ENCODE measurements around the gene SCGB1C1.

DNA sequence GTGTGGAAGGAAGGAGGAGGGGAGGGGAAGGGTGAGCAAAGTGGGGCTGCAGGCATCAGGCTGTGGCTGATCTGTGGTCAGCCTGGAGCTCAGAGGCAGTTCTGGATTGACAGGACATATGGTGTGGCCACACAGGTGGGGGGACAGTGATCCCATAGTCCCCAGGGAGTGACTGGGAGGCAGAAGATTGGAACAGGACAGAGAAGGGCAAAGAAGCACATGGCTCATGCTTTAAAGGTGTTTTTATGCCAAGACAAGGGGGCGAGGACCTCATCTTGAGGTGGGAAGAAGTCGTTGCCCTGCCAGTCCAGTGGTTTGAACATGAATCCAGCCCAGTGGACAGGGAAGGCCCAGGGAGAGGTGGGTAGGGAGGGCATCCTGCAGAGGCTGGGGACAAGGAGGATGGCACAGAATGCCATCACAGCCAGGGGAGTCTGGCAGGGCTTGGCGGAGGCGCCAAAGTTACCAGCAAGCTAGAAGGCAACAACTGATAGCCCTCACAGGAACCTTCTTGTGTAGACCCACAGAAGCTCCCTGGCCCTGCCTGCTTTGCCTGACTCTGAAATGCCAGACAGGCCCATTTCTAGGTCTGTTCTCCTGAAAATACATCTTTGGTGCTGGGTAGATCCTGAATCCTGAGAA, 11.2 kb downstream of the SCGB1C1 start:
- TF ChIP-seq, protein P1, sequence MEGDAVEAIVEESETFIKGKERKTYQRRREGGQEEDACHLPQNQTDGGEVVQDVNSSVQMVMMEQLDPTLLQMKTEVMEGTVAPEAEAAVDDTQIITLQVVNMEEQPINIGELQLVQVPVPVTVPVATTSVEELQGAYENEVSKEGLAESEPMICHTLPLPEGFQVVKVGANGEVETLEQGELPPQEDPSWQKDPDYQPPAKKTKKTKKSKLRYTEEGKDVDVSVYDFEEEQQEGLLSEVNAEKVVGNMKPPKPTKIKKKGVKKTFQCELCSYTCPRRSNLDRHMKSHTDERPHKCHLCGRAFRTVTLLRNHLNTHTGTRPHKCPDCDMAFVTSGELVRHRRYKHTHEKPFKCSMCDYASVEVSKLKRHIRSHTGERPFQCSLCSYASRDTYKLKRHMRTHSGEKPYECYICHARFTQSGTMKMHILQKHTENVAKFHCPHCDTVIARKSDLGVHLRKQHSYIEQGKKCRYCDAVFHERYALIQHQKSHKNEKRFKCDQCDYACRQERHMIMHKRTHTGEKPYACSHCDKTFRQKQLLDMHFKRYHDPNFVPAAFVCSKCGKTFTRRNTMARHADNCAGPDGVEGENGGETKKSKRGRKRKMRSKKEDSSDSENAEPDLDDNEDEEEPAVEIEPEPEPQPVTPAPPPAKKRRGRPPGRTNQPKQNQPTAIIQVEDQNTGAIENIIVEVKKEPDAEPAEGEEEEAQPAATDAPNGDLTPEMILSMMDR (IDR thresholded peaks at IDR 0.05): no peak
- no peak for TF ChIP-seq POLR2A (IDR thresholded peaks at IDR 0.05)

All from right lobe of liver (tissue), 4 donors.